Erythroblast (primary cell): ENCODE data around the gene FNDC3B.

Experiments used
- GATA1 ChIP-seq: IDR thresholded peaks from 2 replicates; pipeline ENCODE4 v1.6.1; 2011; ENCODE audit warnings: low read depth, mild to moderate bottlenecking, control low read depth, low read length, moderate library complexity
- POLR2A ChIP-seq: IDR thresholded peaks from 2 replicates; pipeline ENCODE4 v1.6.1; 2011; ENCODE audit warnings: mild to moderate bottlenecking, low read length

DNA sequence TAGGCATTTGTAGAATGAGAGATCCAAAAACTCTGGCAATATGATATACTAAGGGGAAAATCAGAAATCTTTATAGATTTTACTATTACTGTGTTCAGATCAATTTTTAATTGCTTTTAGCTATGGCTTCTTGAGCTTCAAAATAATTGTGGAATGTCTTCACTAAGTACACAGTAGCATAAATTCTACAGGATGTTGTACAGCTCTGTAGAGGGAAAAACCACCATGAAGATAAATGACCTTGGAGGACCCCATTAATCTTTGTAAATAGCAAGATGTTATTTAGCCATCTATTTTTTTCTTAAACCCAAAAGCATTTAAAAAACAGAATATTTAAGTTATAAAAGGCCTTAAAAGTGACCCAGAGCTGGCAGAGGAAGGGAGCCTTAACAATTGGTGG, 43.9 kb upstream of the FNDC3B start:
- TF ChIP-seq POLR2A: no peak
- no peak for TF ChIP-seq GATA1
